ENCODE measurements around the gene DOCK3. TPM values are rescaled to one million over a fixed set of nuclear protein-coding genes. Genes with fewer than 3 reads are reported as not detected.
"Not testable (repeated sequence)": the region's sequence is repeated elsewhere in the genome, so short reads cannot be mapped to it uniquely, and the experiment has no call there.

The DOCK3 gene
- total RNA-seq, 1 donor from 2014 or later, result 42.6 TPM

- no peak for DNase-seq
These were observed 12.5 kb downstream of the DOCK3 start for GRCh38 chr3:50687127-50687751.

GRCh38 chr3:50687916-50688315 is 13.2 kb downstream of the DOCK3 start:
- no peak for DNase-seq

GRCh38 chr3:50688602-50689001 is 13.9 kb downstream of the DOCK3 start:
- not testable (repeated sequence) for DNase-seq

GRCh38 chr3:50689558-50689957 is 14.8 kb downstream of the DOCK3 start:
- no peak for DNase-seq

GRCh38 chr3:50695031-50695430 is 20.3 kb downstream of the DOCK3 start:
- DNase-seq, result no peak

GRCh38 chr3:50696276-50696675 is 21.5 kb downstream of the DOCK3 start:
- no peak for DNase-seq

GRCh38 chr3:50698269-50698668 is 23.5 kb downstream of the DOCK3 start:
- no peak for DNase-seq

- no peak for DNase-seq
These were observed 33.9 kb downstream of the DOCK3 start for GRCh38 chr3:50708620-50709019.

- no peak for DNase-seq
These were observed 40.2 kb downstream of the DOCK3 start for GRCh38 chr3:50714946-50715345.

GRCh38 chr3:50724831-50725230 is 50.1 kb downstream of the DOCK3 start:
- no peak for DNase-seq

- DNase-seq, result no peak
These were observed 60.3 kb downstream of the DOCK3 start for GRCh38 chr3:50734985-50735384.

GRCh38 chr3:50737193-50737905 is 62.6 kb downstream of the DOCK3 start:
- no peak for DNase-seq

GRCh38 chr3:50737906-50738598 is 63.3 kb downstream of the DOCK3 start:
- no peak for DNase-seq

- DNase-seq, result no peak
These were observed 68.9 kb downstream of the DOCK3 start for GRCh38 chr3:50743643-50744042.

- no peak for DNase-seq
These were observed 75.1 kb downstream of the DOCK3 start for GRCh38 chr3:50749822-50750221.

- no peak for DNase-seq
These were observed 84.3 kb downstream of the DOCK3 start for GRCh38 chr3:50759015-50759414.

GRCh38 chr3:50777680-50778079 is 103.0 kb downstream of the DOCK3 start:
- no peak for DNase-seq

- DNase-seq, result not testable (repeated sequence)
These were observed 107.0 kb downstream of the DOCK3 start for GRCh38 chr3:50781766-50782165.

GRCh38 chr3:50786631-50787030 is 111.9 kb downstream of the DOCK3 start:
- no peak for DNase-seq

- DNase-seq, result not testable (repeated sequence)
These were observed 116.2 kb downstream of the DOCK3 start for GRCh38 chr3:50790894-50791293.

GRCh38 chr3:50792568-50792967 is 117.8 kb downstream of the DOCK3 start:
- DNase-seq, result no peak

GRCh38 chr3:50803805-50804204 is 129.1 kb downstream of the DOCK3 start:
- not testable (repeated sequence) for DNase-seq

GRCh38 chr3:50804376-50804775 is 129.6 kb downstream of the DOCK3 start:
- not testable (repeated sequence) for DNase-seq

GRCh38 chr3:50805321-50805720 is 130.6 kb downstream of the DOCK3 start:
- DNase-seq, result no peak
